Measurements from ENCODE around the gene CTNNA2. TPM values are rescaled to one million over a fixed set of nuclear protein-coding genes. Genes with fewer than 3 reads are reported as not detected.

Gene CTNNA2
- total RNA-seq, 3 donors from 2014 or later: 0.29 to 4.2 (median 1.1) TPM

GRCh38 chr2:79994161-79994560 lies 481.3 kb downstream of the CTNNA2 start:
- no peak overlapping the region for H3K4me3 ChIP-seq
- H3K36me3 ChIP-seq (ENCODE audit: low read depth): no peaks in the 10 kb centered on the region
- TF ChIP-seq CTCF (IDR thresholded peaks at IDR 0.05): no peak
- intact Hi-C loops (cut with DNase I, micrococcal nuclease): no loop called here
- ATAC-seq (peak; percentile 67), DNase-seq (no peak)
- H3K9me3 ChIP-seq: no peaks in the 10 kb centered on the region
- no peaks in the 10 kb centered on the region for H3K4me1 ChIP-seq (ENCODE audit: low read depth)

- no peak for TF ChIP-seq CTCF (IDR thresholded peaks at IDR 0.05)
- Histone ChIP-seq H3K4me3 (no peak overlapping the region), H3K9me3 (no peaks in the 10 kb centered on the region), H3K36me3 (ENCODE audit: low read depth) (no peaks in the 10 kb centered on the region), H3K4me1 (ENCODE audit: low read depth) (no peaks in the 10 kb centered on the region)
- intact Hi-C loops (cut with DNase I, micrococcal nuclease): no loop called here
- DNase-seq (no peak), ATAC-seq (no peak)
These were observed 482.1 kb downstream of the CTNNA2 start for GRCh38 chr2:79994965-79995364.

DNA sequence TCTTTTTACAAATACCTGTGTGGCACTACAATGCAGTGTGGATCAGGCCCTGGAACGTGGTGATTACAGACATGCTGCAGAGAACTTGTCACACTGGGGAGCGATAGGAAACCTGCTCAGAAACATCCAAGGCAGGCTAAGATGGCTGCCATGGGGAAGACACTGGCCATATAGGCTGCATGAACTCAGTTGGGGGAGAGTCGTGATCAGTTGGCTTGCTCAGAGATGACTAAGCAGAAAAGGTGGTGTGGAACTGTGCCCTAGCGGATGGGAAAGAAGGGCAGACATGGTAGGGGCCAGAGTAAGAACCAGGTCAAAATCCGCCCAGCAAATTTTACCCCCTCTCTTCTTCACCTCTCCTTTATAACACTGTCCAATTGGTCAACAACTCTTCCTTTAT lies 483.9 kb downstream of the CTNNA2 start:
- no peak for TF ChIP-seq CTCF (IDR thresholded peaks at IDR 0.05)
- no peaks in the 10 kb centered on the region for H3K9me3 ChIP-seq
- H3K4me3 ChIP-seq: no peak overlapping the region
- intact Hi-C loops (cut with DNase I, micrococcal nuclease): no loop called here
- ATAC-seq: no peak
- no peak for DNase-seq
- H3K4me1 ChIP-seq (ENCODE audit: low read depth): no peaks in the 10 kb centered on the region
- H3K36me3 ChIP-seq (ENCODE audit: low read depth): no peaks in the 10 kb centered on the region

GRCh38 chr2:80001701-80002101 lies 488.9 kb downstream of the CTNNA2 start:
- DNase-seq: no peak
- Histone ChIP-seq H3K4me3 (no peak overlapping the region), H3K9me3 (no peaks in the 10 kb centered on the region), H3K4me1 (ENCODE audit: low read depth) (no peaks in the 10 kb centered on the region), H3K36me3 (ENCODE audit: low read depth) (no peaks in the 10 kb centered on the region)
- no peak for ATAC-seq
- no peak for TF ChIP-seq CTCF (IDR thresholded peaks at IDR 0.05)
- intact Hi-C loops (cut with DNase I, micrococcal nuclease): no loop called here

GRCh38 chr2:80002112-80002511 lies 489.3 kb downstream of the CTNNA2 start:
- ATAC-seq: no peak
- intact Hi-C loops (cut with DNase I, micrococcal nuclease): no loop called here

More at GRCh38 chr2:80002112-80002511, 489.3 kb downstream of the CTNNA2 start:
- Histone ChIP-seq H3K4me3 (no peak overlapping the region), H3K36me3 (ENCODE audit: low read depth) (no peaks in the 10 kb centered on the region), H3K9me3 (no peaks in the 10 kb centered on the region), H3K4me1 (ENCODE audit: low read depth) (no peaks in the 10 kb centered on the region)
- no peak for TF ChIP-seq CTCF (IDR thresholded peaks at IDR 0.05)
- DNase-seq: no peak
